ENCODE data around the gene CTRB1. TPM values are rescaled to one million over a fixed set of nuclear protein-coding genes. Genes with fewer than 3 reads are reported as not detected.
"Not testable (repeated sequence)": the region's sequence is repeated elsewhere in the genome, so short reads cannot be mapped to it uniquely, and the experiment has no call there.

Gene CTRB1
- total RNA-seq, 4 donors from 2014 or later = not detected

DNA sequence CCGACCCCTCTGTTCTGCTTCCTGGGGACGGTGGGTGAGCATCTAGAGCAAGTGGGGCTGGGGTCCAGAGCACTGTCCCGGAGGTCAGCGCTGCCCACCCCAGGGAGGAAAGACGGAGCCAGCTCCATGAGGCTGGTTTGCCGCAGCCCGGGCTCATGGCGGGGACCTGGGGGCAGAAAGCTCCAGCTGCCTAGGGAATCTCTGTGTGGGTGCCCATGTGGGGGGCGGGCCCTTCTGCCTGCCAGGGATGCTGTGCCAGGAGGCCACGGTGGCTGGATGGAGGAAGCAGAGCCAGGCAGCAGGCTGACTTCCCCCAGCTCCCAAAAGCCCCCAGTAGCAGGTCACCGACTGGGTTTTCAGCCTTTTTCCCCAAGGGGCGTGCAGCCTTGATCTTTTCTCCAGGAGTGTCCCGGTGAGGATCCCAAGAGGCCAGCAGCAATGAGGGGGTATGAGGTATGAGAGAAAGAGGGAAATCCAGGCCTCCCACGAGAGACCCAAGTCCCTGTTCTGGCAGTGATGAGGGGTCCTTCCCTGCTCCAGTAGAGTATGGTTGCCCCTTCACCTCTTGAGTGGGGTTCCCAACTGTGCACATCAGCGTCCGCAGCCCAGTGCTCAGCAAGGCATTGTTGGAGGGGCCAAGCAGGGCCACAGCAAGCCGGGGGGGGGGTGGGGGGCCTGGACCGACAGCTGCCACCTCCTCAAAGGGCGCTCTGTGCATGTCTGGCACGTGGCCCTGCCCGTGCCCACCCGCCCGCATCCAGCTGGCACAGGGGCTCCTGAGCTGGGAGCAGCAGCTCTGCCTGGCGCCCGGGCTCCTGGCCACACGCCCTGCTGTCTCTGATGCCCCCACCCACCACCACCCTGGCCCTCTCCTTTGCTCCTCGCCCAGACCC lies 48.2 kb downstream of the CTRB1 start:
- Histone ChIP-seq H3K4me3 (peak overlapping the region in 2 of 4 donors; percentile 70 to 91), H3K9me3 (no peaks in the 10 kb centered on the region), H3K4me1 (peaks cover 29 to 67% (median 51%) of the 10 kb centered on the region in 3 donors), H3K27me3 (peaks cover 0 to 31% (median 0%) of the 10 kb centered on the region in 4 donors), H3K27ac (peak overlapping the region; percentile 40 to 83 (median 56)), H3K36me3 (no peaks in the 10 kb centered on the region)
- DNase-seq = no peak
- intact Hi-C loops (cut with DNase I) = no loop called here
- TF ChIP-seq POLR2A (IDR thresholded peaks at IDR 0.05) = no peak
- TF ChIP-seq, protein P1, sequence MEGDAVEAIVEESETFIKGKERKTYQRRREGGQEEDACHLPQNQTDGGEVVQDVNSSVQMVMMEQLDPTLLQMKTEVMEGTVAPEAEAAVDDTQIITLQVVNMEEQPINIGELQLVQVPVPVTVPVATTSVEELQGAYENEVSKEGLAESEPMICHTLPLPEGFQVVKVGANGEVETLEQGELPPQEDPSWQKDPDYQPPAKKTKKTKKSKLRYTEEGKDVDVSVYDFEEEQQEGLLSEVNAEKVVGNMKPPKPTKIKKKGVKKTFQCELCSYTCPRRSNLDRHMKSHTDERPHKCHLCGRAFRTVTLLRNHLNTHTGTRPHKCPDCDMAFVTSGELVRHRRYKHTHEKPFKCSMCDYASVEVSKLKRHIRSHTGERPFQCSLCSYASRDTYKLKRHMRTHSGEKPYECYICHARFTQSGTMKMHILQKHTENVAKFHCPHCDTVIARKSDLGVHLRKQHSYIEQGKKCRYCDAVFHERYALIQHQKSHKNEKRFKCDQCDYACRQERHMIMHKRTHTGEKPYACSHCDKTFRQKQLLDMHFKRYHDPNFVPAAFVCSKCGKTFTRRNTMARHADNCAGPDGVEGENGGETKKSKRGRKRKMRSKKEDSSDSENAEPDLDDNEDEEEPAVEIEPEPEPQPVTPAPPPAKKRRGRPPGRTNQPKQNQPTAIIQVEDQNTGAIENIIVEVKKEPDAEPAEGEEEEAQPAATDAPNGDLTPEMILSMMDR (IDR thresholded peaks at IDR 0.05) = no peak
- WGBS, 2 donors = 40 to 69% methylated on average over 6 to 9 of the region's 27 CpGs

DNA sequence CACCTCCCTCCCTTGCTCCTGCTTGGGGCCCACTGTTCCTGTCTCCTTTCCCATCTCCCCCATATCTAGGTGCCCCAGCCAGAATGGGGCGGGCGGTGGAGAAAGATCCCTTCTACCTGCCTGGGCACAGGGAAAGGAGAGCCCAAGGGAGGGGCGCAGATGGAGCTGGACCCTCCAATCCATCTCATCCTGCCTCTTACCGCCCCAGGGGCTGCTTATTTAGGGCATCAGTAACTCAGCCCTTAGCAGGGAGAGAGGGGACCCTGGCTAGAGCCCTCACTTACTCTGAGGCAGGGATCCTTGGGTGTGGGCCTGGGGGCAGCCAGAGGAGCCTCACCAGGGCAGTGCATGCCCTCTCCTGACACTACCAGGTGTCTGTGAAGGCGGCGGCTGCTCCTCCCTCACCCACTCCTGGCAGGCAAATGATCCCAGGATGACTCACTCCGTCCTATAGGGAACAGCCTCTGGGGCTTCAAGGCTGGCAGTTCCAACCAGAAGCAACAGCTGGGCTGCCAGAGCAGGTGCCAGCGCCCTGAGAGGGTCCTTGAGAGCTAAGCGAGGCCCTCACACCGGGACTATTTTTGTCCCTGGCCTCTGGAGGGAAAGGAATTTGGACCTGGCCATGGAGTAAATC lies 49.0 kb downstream of the CTRB1 start:
- peaks cover 0 to 31% (median 0%) of the 10 kb centered on the region in 4 donors for H3K27me3 ChIP-seq
- no peak overlapping the region for H3K4me3 ChIP-seq
- TF ChIP-seq POLR2A (IDR thresholded peaks at IDR 0.05) = peak in 1 of 4 donors; percentile 35
- TF ChIP-seq, protein P1 (IDR thresholded peaks at IDR 0.05) = no peak
- intact Hi-C loops (cut with DNase I) = no loop called here
- 55 to 67% methylated on average over 1 to 4 of the region's 10 CpGs for WGBS, 2 donors
- peaks cover 25 to 64% (median 43%) of the 10 kb centered on the region in 3 donors for H3K4me1 ChIP-seq
- no peak for DNase-seq
- no peaks in the 10 kb centered on the region for H3K36me3 ChIP-seq
- H3K27ac ChIP-seq = peak overlapping the region; percentile 40 to 58 (median 48)
- no peaks in the 10 kb centered on the region for H3K9me3 ChIP-seq

DNA sequence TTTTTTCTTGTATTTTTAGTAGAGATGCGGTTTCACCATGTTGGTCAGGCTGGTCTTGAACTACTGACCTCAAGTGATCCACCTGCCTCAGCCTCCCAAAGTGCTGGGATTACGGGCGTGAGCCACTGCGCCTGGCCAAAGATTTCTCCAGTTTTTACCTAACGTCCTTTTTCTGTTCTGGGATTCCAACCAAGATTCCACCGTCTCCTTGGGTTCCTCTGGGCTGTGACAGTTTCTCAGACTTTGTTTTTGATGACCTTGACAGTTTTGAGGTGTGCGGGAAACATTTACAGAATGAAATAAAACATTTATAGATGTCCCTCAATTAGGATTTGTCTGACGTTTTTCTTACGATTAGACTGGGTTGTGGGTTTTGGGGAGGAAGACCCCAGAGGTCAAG lies 50.6 kb downstream of the CTRB1 start:
- DNase-seq; H3K9me3 ChIP-seq; intact Hi-C loops (cut with DNase I); H3K36me3 ChIP-seq; H3K27ac ChIP-seq; H3K4me3 ChIP-seq: not testable (repeated sequence)
- H3K27me3 ChIP-seq = peaks cover 0 to 31% (median 0%) of the 10 kb centered on the region in 4 donors
- 76 to 93% methylated on average over 8 to 9 of the region's 9 CpGs for WGBS, 2 donors
- H3K4me1 ChIP-seq = peaks cover 14 to 48% (median 27%) of the 10 kb centered on the region in 3 donors

DNA sequence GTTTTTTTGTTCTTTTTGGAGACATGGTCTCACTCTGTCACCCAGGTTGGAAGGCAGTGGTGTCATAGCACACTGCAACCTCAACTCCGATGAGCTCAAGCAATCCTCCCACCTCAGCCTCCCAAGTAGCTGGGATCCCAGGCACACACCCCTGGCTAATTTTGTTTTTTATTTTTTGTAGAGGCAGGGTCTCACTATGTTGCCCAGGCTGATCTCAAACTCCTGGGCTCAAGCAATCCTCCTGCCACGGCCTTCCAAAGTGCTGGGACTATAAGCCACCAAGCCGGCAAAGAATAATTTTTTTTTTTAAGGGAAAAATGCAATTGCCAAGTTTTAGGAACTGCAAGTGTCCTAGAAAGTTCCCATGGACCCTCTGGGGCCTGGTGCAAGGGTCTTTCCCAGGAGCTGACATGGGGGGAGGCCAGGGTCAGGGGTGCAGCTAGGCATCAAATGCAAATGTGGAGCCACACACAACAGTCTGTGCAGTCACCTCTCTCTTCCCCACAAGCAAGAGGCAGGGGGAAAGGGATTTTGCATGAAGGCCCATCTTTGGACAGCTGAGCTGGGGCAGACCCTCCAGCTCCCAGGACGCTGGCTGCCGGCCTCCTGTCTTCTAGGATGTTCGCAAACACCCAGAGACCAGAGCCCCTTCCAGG lies 52.8 kb downstream of the CTRB1 start:
- Histone ChIP-seq H3K4me1 (peaks cover 14 to 28% (median 17%) of the 10 kb centered on the region in 3 donors), H3K27me3 (peaks cover 0 to 10% (median 0%) of the 10 kb centered on the region in 4 donors), H3K27ac (no peak overlapping the region), H3K4me3 (no peak overlapping the region), H3K9me3 (no peaks in the 10 kb centered on the region), H3K36me3 (no peaks in the 10 kb centered on the region)
- no peak for DNase-seq
- intact Hi-C loops (cut with DNase I) = no loop called here
- 77 to 91% methylated on average over 3 to 5 of the region's 6 CpGs for WGBS, 2 donors
- TF ChIP-seq POLR2A (IDR thresholded peaks at IDR 0.05) = no peak
- TF ChIP-seq, protein P1 (IDR thresholded peaks at IDR 0.05) = no peak

DNA sequence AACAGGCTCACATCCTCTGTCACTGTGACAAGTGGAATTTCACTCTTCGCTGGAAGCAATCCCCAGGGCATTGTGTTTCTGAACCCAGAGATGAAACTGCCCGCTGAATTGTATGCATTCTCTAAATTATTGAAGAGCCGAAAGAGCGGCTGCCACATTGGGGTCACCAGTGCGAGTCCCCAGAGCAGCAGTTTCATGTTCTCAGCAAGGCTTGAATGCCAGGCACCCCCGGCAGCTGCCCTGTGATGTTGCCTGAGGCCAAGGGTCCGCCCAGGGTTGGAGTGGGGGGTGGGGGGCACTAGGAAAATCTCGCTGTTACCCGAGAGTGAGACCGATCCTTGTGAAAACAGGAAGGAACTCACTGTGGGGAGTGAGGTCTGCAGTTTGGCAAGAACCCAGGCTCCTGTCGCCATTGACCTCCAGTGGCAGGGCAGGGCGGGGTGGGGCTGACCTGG lies 53.3 kb downstream of the CTRB1 start:
- Histone ChIP-seq H3K27me3 (peaks cover 0 to 5% (median 0%) of the 10 kb centered on the region in 4 donors), H3K27ac (peak overlapping the region in 1 of 4 donors; percentile 14), H3K36me3 (no peaks in the 10 kb centered on the region), H3K4me1 (peaks cover 11 to 23% (median 12%) of the 10 kb centered on the region in 3 donors), H3K9me3 (no peaks in the 10 kb centered on the region), H3K4me3 (no peak overlapping the region)
- intact Hi-C loops (cut with DNase I) = no loop called here
- 66 to 77% methylated on average over 6 to 7 of the region's 12 CpGs for WGBS, 2 donors
- TF ChIP-seq, protein P1 (IDR thresholded peaks at IDR 0.05) = no peak
- no peak for TF ChIP-seq POLR2A (IDR thresholded peaks at IDR 0.05)
- DNase-seq = no peak

DNA sequence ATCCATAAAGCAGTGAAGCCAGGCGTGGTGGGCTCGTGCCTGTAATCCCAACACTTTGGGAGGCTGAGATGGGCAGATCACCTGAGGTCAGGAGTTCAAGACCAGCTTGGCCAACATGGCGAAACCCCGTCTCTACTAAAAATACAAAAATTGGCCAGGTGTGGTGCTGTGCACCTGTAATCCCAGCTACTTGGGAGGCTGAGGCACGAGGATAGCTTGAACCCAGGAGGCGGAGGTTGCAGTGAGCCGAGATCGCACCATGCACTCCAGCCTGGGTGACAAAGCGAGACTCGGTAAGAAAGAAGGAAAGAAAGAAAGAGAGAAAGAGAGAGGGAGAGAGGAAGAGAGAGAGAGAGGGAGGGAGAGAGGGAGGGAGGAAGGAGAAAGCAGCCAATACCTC lies 53.8 kb downstream of the CTRB1 start:
- H3K27ac ChIP-seq; H3K36me3 ChIP-seq; H3K4me3 ChIP-seq; H3K27me3 ChIP-seq; intact Hi-C loops (cut with DNase I); H3K9me3 ChIP-seq; DNase-seq: not testable (repeated sequence)
- peaks cover 6 to 18% (median 7%) of the 10 kb centered on the region in 3 donors for H3K4me1 ChIP-seq
- 92% methylated on average over 6 to 10 of the region's 10 CpGs for WGBS, 2 donors
